SK-N-SH treated with all-trans-retinoic acid at 6 μM for 48 hours (cell line): ENCODE measurements around the gene ROCK2.

Source experiments
- ATAC-seq: fragments of 200-7000 bp; cut with Tn5 transposase; 3 replicates; pipeline ENCODE4 v1.9.1; 2020; ENCODE audit warnings: mild to moderate bottlenecking, moderate library complexity
- ARNTL ChIP-seq: fragments of 450-650 bp; formaldehyde crosslinking; IDR thresholded peaks from 2 replicates; pipeline ENCODE4 v1.5.0; 2020; ENCODE audit warnings: low read depth, mild to moderate bottlenecking, moderate library complexity, borderline replicate concordance
- BACH2 ChIP-seq: fragments of 250-450 bp; sonication (Bioruptor Pico); IDR thresholded peaks from 2 replicates; pipeline ENCODE4 v1.9.0; 2021; ENCODE audit warnings: mild to moderate bottlenecking, borderline replicate concordance
- CSDC2 ChIP-seq: fragments of 250-450 bp; sonication (Bioruptor Pico); IDR thresholded peaks from 2 replicates; pipeline ENCODE4 v1.5.0; 2020; ENCODE audit warnings: mild to moderate bottlenecking, moderate library complexity
- ESRRG ChIP-seq: fragments of 250-450 bp; sonication (Bioruptor Pico); IDR thresholded peaks from 2 replicates; pipeline ENCODE4 v1.6.1; 2021; ENCODE audit warnings: mild to moderate bottlenecking
- ISL1 ChIP-seq: fragments of 250-450 bp; sonication (Bioruptor Pico); IDR thresholded peaks from 2 replicates; pipeline ENCODE4 v2.1.2; 2022; ENCODE audit warnings: mild to moderate bottlenecking, moderate library complexity
- OSR1 ChIP-seq: fragments of 250-450 bp; sonication (Bioruptor Pico); IDR thresholded peaks from 2 replicates; pipeline ENCODE4 v1.8.0; 2022; ENCODE audit warnings: moderate library complexity, mild to moderate bottlenecking, inconsistent platforms
- PPARA ChIP-seq: fragments of 250-450 bp; sonication (Bioruptor Pico); IDR thresholded peaks from 2 replicates; pipeline ENCODE4 v1.5.0; 2020; ENCODE audit warnings: mild to moderate bottlenecking, borderline replicate concordance
- SNAI2 ChIP-seq: fragments of 250-450 bp; sonication (Bioruptor Pico); IDR thresholded peaks from 2 replicates; pipeline ENCODE4 v1.5.0; 2020; ENCODE audit warnings: mild to moderate bottlenecking, moderate library complexity
- TOX ChIP-seq: fragments of 250-450 bp; sonication (Bioruptor Pico); IDR thresholded peaks from 2 replicates; pipeline ENCODE4 v1.8.0; 2021; ENCODE audit warnings: mild to moderate bottlenecking, moderate library complexity, borderline replicate concordance
- ZC3H10 ChIP-seq: fragments of 250-450 bp; sonication (Bioruptor Pico); IDR thresholded peaks from 2 replicates; pipeline ENCODE4 v1.5.1; 2021; ENCODE audit warnings: mild to moderate bottlenecking, moderate library complexity
- ZFP3 ChIP-seq: fragments of 250-450 bp; sonication (Bioruptor Pico); IDR thresholded peaks from 2 replicates; pipeline ENCODE4 v1.5.0; 2020; ENCODE audit warnings: mild to moderate bottlenecking, moderate library complexity
- ZNF565 ChIP-seq: fragments of 450-650 bp; formaldehyde crosslinking; conservative IDR thresholded peaks from 2 replicates; pipeline ENCODE4 v1.5.0; 2020; ENCODE audit warnings: low read depth, mild to moderate bottlenecking, moderate library complexity
- ZNF70 ChIP-seq: fragments of 450-650 bp; formaldehyde crosslinking; IDR thresholded peaks from 2 replicates; pipeline ENCODE4 v1.5.0; 2020; ENCODE audit warnings: mild to moderate bottlenecking, moderate library complexity
- ZNF8 ChIP-seq: fragments of 450-650 bp; formaldehyde crosslinking; IDR thresholded peaks from 2 replicates; pipeline ENCODE4 v1.5.0; 2020; ENCODE audit warnings: mild to moderate bottlenecking, moderate library complexity
- TF ChIP-seq, protein P1 (sequence below): fragments of 250-450 bp; sonication (Bioruptor Pico); IDR thresholded peaks from 2 replicates; pipeline ENCODE4 v1.8.0; 2021; ENCODE audit warnings: low read depth, mild to moderate bottlenecking, moderate library complexity, borderline replicate concordance
- TF ChIP-seq, protein P2 (sequence below): fragments of 250-450 bp; sonication (Bioruptor Pico); IDR thresholded peaks from 2 replicates; pipeline ENCODE4 v1.5.1; 2021; ENCODE audit warnings: mild to moderate bottlenecking, moderate library complexity
- TF ChIP-seq, protein P3 (sequence below): fragments of 250-450 bp; sonication (Bioruptor Pico); IDR thresholded peaks from 2 replicates; pipeline ENCODE4 v1.8.0; 2020; ENCODE audit warnings: mild to moderate bottlenecking, moderate library complexity, borderline replicate concordance
- TF ChIP-seq, protein P4 (sequence below): fragments of 250-450 bp; sonication (Bioruptor Pico); IDR thresholded peaks from 2 replicates; pipeline ENCODE4 v1.5.0; 2020; ENCODE audit warnings: mild to moderate bottlenecking, moderate library complexity

The ROCK2 gene

DNA sequence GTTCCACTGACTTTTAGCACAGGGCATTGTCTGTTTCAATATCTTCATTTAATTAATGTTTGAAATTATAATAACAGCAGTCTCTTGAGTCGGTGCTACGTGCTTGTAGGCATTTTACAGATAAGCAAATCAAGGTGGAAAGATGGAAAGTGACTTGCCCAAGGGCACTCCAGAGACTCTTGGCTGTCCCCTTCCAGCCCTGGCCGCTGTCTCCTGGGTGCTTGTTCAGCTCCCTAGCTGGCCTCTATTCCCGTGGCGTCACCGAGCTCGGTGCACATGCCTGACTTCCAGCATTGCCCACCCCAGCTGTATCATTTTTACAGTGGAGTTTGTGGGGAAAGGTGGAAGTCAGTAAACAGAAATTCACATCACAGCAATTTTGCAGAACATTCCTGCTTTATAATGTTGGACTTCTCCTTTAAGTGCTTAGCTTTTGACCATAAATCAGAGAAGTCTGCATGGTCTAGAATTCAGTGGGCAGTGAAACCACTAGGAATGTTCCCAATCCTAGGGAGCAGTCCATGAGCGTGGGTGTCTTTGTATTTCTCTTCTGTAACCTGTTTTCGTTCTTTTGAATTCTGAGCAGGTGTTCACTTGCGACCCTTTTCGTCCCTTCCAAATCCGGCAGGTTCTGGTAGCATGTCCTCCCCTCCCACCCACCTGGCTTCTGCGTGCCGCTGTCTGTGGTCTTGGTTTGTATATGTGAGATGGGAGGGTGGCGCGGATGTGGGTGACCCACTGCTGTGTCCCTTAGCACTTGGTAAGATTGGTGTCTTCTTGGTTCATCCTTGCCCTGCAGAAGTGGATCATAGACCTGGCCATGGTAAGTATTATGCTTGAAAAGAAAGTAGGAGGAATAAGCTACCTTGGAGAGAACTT is 180.8 kb downstream of the ROCK2 start:
- TF ChIP-seq ZNF565 (CRISPR knock-in tag) (no peak), ARNTL (CRISPR knock-in tag) (no peak), PPARA (CRISPR knock-in tag) (no peak), ISL1 (CRISPR knock-in tag) (no peak), ZNF70 (CRISPR knock-in tag) (no peak)
- TF ChIP-seq, all 23 proteins: peak for 0
- ATAC-seq: no peak

DNA sequence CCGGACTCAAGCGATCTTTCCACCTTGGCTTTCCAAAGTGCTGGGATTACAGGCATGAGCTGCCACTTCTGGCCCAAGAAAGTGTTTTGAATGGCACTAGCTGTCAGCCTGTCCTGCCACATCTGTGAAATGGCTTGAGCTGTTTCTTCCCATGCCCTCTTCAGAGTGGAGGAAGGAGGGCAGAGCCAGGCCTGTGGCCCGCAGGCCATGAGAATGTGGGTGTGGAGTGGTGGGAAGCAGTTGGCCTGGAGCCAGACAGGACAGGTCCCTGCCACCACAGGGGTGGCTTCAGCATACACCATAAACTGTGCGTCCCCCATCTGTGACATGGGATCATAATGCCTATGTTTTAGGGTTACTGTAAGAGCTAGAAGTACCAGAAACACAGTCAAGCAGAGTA is 182.7 kb downstream of the ROCK2 start:
- TF ChIP-seq ZNF70 (CRISPR knock-in tag) (no peak), ZNF565 (CRISPR knock-in tag) (no peak), ISL1 (CRISPR knock-in tag) (no peak), PPARA (CRISPR knock-in tag) (no peak), ARNTL (CRISPR knock-in tag) (no peak), ZC3H10 (CRISPR knock-in tag) (no peak), TOX (CRISPR knock-in tag) (no peak), ZNF8 (CRISPR knock-in tag) (no peak)
- TF ChIP-seq, protein P1, sequence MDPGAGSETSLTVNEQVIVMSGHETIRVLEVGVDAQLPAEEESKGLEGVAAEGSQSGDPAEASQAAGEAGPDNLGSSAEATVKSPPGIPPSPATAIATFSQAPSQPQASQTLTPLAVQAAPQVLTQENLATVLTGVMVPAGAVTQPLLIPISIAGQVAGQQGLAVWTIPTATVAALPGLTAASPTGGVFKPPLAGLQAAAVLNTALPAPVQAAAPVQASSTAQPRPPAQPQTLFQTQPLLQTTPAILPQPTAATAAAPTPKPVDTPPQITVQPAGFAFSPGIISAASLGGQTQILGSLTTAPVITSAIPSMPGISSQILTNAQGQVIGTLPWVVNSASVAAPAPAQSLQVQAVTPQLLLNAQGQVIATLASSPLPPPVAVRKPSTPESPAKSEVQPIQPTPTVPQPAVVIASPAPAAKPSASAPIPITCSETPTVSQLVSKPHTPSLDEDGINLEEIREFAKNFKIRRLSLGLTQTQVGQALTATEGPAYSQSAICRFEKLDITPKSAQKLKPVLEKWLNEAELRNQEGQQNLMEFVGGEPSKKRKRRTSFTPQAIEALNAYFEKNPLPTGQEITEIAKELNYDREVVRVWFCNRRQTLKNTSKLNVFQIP (CRISPR knock-in tag): no peak
- no peak for ATAC-seq

DNA sequence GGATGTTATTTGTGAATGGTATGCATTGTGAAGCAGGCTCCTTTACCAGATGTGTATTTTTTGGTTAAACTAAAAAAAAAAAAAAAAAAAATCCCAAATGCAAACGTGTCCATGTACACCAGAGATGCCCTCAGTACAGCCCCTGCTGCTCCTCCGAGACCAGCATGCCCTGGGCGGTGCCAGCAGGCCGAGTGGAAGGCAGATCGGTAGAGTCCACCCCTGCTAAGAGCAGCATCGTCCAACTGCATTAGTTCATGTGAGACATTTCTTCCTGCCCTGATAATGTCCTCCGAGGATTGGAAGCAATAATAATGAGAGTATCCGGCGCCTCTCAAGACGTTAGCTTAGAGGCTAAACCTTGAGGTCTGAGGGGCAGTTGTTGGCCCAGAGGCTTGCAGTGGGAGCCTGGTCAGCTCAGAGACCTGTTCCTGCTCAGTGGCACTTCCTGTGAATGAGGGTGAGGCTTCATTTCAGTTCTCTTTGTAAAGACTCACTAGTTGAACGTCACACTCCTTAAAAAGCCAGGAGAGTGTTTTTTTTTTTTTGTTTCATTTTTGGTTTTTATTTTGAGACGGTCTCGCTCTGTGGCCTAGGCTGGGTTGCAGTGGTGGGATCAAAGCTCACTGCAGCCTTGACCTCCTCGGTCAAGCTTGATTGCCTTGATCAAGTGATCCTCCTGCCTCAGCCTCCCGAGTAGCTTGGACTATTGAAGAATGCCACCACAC is 183.5 kb downstream of the ROCK2 start:
- TF ChIP-seq TOX (CRISPR knock-in tag) (no peak), SNAI2 (CRISPR knock-in tag) (no peak), OSR1 (no peak), ZFP3 (no peak), ZNF70 (CRISPR knock-in tag) (no peak), CSDC2 (no peak), ESRRG (no peak), ZC3H10 (CRISPR knock-in tag) (no peak), ZNF565 (CRISPR knock-in tag) (no peak), PPARA (CRISPR knock-in tag) (no peak), BACH2 (CRISPR knock-in tag) (no peak)
- TF ChIP-seq, protein P2, sequence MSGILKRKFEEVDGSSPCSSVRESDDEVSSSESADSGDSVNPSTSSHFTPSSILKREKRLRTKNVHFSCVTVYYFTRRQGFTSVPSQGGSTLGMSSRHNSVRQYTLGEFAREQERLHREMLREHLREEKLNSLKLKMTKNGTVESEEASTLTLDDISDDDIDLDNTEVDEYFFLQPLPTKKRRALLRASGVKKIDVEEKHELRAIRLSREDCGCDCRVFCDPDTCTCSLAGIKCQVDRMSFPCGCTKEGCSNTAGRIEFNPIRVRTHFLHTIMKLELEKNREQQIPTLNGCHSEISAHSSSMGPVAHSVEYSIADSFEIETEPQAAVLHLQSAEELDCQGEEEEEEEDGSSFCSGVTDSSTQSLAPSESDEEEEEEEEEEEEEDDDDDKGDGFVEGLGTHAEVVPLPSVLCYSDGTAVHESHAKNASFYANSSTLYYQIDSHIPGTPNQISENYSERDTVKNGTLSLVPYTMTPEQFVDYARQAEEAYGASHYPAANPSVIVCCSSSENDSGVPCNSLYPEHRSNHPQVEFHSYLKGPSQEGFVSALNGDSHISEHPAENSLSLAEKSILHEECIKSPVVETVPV: no peak
- TF ChIP-seq, protein P1 (CRISPR knock-in tag): no peak
- TF ChIP-seq, protein P3, sequence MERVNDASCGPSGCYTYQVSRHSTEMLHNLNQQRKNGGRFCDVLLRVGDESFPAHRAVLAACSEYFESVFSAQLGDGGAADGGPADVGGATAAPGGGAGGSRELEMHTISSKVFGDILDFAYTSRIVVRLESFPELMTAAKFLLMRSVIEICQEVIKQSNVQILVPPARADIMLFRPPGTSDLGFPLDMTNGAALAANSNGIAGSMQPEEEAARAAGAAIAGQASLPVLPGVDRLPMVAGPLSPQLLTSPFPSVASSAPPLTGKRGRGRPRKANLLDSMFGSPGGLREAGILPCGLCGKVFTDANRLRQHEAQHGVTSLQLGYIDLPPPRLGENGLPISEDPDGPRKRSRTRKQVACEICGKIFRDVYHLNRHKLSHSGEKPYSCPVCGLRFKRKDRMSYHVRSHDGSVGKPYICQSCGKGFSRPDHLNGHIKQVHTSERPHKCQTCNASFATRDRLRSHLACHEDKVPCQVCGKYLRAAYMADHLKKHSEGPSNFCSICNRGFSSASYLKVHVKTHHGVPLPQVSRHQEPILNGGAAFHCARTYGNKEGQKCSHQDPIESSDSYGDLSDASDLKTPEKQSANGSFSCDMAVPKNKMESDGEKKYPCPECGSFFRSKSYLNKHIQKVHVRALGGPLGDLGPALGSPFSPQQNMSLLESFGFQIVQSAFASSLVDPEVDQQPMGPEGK (CRISPR knock-in tag): no peak
- TF ChIP-seq, protein P4, sequence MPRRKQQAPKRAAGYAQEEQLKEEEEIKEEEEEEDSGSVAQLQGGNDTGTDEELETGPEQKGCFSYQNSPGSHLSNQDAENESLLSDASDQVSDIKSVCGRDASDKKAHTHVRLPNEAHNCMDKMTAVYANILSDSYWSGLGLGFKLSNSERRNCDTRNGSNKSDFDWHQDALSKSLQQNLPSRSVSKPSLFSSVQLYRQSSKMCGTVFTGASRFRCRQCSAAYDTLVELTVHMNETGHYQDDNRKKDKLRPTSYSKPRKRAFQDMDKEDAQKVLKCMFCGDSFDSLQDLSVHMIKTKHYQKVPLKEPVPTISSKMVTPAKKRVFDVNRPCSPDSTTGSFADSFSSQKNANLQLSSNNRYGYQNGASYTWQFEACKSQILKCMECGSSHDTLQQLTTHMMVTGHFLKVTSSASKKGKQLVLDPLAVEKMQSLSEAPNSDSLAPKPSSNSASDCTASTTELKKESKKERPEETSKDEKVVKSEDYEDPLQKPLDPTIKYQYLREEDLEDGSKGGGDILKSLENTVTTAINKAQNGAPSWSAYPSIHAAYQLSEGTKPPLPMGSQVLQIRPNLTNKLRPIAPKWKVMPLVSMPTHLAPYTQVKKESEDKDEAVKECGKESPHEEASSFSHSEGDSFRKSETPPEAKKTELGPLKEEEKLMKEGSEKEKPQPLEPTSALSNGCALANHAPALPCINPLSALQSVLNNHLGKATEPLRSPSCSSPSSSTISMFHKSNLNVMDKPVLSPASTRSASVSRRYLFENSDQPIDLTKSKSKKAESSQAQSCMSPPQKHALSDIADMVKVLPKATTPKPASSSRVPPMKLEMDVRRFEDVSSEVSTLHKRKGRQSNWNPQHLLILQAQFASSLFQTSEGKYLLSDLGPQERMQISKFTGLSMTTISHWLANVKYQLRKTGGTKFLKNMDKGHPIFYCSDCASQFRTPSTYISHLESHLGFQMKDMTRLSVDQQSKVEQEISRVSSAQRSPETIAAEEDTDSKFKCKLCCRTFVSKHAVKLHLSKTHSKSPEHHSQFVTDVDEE (CRISPR knock-in tag): no peak
- TF ChIP-seq, all 23 proteins: peak for 0
- ATAC-seq: no peak
